HCT116 (cell line): ENCODE results near the gene TRPM5. TPM values are rescaled to one million over a fixed set of nuclear protein-coding genes. Genes with fewer than 3 reads are reported as not detected.

Source experiments
- ATAC-seq: fragments of 200-7000 bp; cut with Tn5 transposase; 2 replicates; pipeline ENCODE4 v1.9.1; 2020; ENCODE audit warnings: mild to moderate bottlenecking, moderate library complexity
- BruUV-seq: library from RNA; stranded (reverse); fragments of 400-500 nt; replicated peaks from 2 replicates; lab custom pipeline; 2021; lab: Mats Ljungman, UMichigan
- CTCF ChIA-PET: fragments of 300-600 bp; sonication (Branson Sonifier 250); formaldehyde crosslinking; loops from one replicate; lab custom pipeline; 2021; ENCODE audit warnings: antibody characterized with exemption; lab: Charles Lee
- POLR2A ChIA-PET: fragments of 300-600, 350-600 bp; sonication (Branson Sonifier 250); formaldehyde crosslinking; loops from one replicate; lab custom pipeline; 2021; ENCODE audit warnings: antibody characterized with exemption; lab: Charles Lee
- RAD21 ChIA-PET, 2 experiments: fragments of 300-600 bp; sonication (Branson Sonifier 250); formaldehyde crosslinking; loops; one replicate each; lab custom pipeline; 2023; ENCODE audit warnings: low total read pairs in 2 of 2; ENCODE audit not compliant: uncharacterized antibody in 2 of 2, unreplicated experiment in 2 of 2, low non-redundant PET in 1 of 2; lab: Charles Lee
- DNase-seq: peaks from one replicate; pipeline ENCODE4 v3.0.0-alpha.2; 2010; ENCODE audit warnings: low read depth, low spot score
- H2AFZ ChIP-seq: fragments of 200-600 bp; shearing (Covaris generic), sonication (generic); 2 replicates; pipeline ENCODE4 v1.6.1; 2017; ENCODE audit warnings: low read depth, mixed run types, mixed read lengths, antibody characterized with exemption, low read length; ENCODE audit not compliant: poor library complexity, severe bottlenecking
- H3K27ac ChIP-seq: 2 replicates; pipeline ENCODE4 v1.5.1; 2012; ENCODE audit warnings: low read depth, low read length
- H3K27me3 ChIP-seq: fragments of 200-600 bp; sonication (generic); 2 replicates; pipeline ENCODE4 v1.6.1; 2016; ENCODE audit warnings: mixed run types, low read length, mixed read lengths; ENCODE audit not compliant: insufficient read depth
- H3K36me3 ChIP-seq, 2 experiments: fragments of 200-500 bp in 1 of 2; fragments of 200-600 bp in 1 of 2; sonication (Bioruptor generic) in 1 of 2; sonication (generic) in 1 of 2; 2 replicates each; pipeline versions ENCODE4 v1.5.1 to v1.6.1; 2014 to 2016; ENCODE audit warnings: low read length in 2 of 2, inconsistent platforms in 1 of 2, mixed read lengths in 1 of 2, mixed run types in 1 of 2; ENCODE audit not compliant: insufficient read depth in 2 of 2, control insufficient read depth in 1 of 2
- H3K4me1 ChIP-seq, 2 experiments: fragments of 200-600 bp in 1 of 2; sonication (generic) in 1 of 2; 2 replicates each; pipeline versions ENCODE4 v1.5.1 to v1.6.1; 2012 to 2017; ENCODE audit warnings: low read length in 2 of 2, inconsistent platforms in 1 of 2, mild to moderate bottlenecking in 1 of 2, mixed read lengths in 1 of 2, mixed run types in 1 of 2, moderate library complexity in 1 of 2; ENCODE audit not compliant: insufficient read depth in 2 of 2, control insufficient read depth in 1 of 2
- H3K4me2 ChIP-seq: fragments of 200-600 bp; sonication (generic); 2 replicates; pipeline ENCODE4 v1.6.1; 2017; ENCODE audit warnings: mixed run types, low read length, mixed read lengths
- H3K4me3 ChIP-seq, 2 experiments: fragments of 200-600 bp in 1 of 2; sonication (generic) in 1 of 2; replicated peaks in 1 of 2; 2 replicates each; pipeline ENCODE4 v1.5.1; 2011 to 2016; ENCODE audit warnings: low read length in 2 of 2, control low read depth in 1 of 2, low read depth in 1 of 2, mild to moderate bottlenecking in 1 of 2, mixed read lengths in 1 of 2, mixed run types in 1 of 2
- H3K79me2 ChIP-seq: fragments of 200-600 bp; sonication (generic); 2 replicates; pipeline ENCODE4 v1.6.1; 2017; ENCODE audit warnings: mild to moderate bottlenecking, mixed run types, low read length, moderate library complexity, mixed read lengths; ENCODE audit not compliant: insufficient read depth
- H3K9ac ChIP-seq: fragments of 200-600 bp; sonication (generic); 2 replicates; pipeline ENCODE4 v1.6.1; 2016; ENCODE audit warnings: low read length, mixed read lengths
- H3K9me2 ChIP-seq: fragments of 200-600 bp; sonication (generic), shearing (Covaris generic); 2 replicates; pipeline ENCODE4 v1.6.1; 2017; ENCODE audit warnings: mixed run types, mild to moderate bottlenecking, moderate library complexity; ENCODE audit not compliant: insufficient read depth
- H3K9me3 ChIP-seq, 2 experiments: fragments of 200-500 bp in 1 of 2; fragments of 200-600 bp in 1 of 2; sonication (Bioruptor generic) in 1 of 2; sonication (generic) in 1 of 2; 2 replicates each; pipeline ENCODE4 v1.6.1; 2014 to 2017; ENCODE audit warnings: low read length in 2 of 2, mixed read lengths in 2 of 2, inconsistent platforms in 1 of 2, low read depth in 1 of 2, mild to moderate bottlenecking in 1 of 2, mixed run types in 1 of 2, moderate library complexity in 1 of 2; ENCODE audit not compliant: control insufficient read depth in 1 of 2, insufficient read depth in 1 of 2
- H4K20me1 ChIP-seq: fragments of 200-600 bp; sonication (generic), shearing (Covaris generic); 2 replicates; pipeline ENCODE4 v1.6.1; 2017; ENCODE audit warnings: mixed run types, mild to moderate bottlenecking, moderate library complexity; ENCODE audit not compliant: insufficient read depth
- CBX3 ChIP-seq: IDR thresholded peaks from 2 replicates; pipeline ENCODE4 v1.6.1; 2012; ENCODE audit warnings: low read depth
- ELF1 ChIP-seq: IDR thresholded peaks from 2 replicates; pipeline ENCODE4 v1.6.1; 2012; ENCODE audit warnings: low read depth, borderline replicate concordance
- EZH2 ChIP-seq: fragments of 200-600 bp; sonication (generic); IDR thresholded peaks from 2 replicates; pipeline ENCODE4 v1.6.1; 2017; ENCODE audit warnings: antibody characterized with exemption, mixed run types
- EZH2phosphoT487 ChIP-seq: fragments of 200-600 bp; IDR thresholded peaks from 2 replicates; pipeline ENCODE4 v1.6.1; 2018; ENCODE audit warnings: antibody characterized with exemption, borderline replicate concordance
- RAD21 ChIP-seq: IDR thresholded peaks from 2 replicates; pipeline ENCODE4 v1.6.1; 2012; ENCODE audit warnings: low read depth, mild to moderate bottlenecking
- SP1 ChIP-seq: IDR thresholded peaks from 2 replicates; pipeline ENCODE4 v1.6.1; 2012; ENCODE audit warnings: low read depth
- YY1 ChIP-seq: IDR thresholded peaks from 2 replicates; pipeline ENCODE4 v1.6.1; 2011; ENCODE audit warnings: low read length, low read depth, moderate library complexity, mild to moderate bottlenecking; ENCODE audit not compliant: insufficient replicate concordance; ENCODE audit errors: extremely low read depth
- ZFX ChIP-seq: fragments of 450-650 bp; IDR thresholded peaks from 2 replicates; pipeline ENCODE4 v1.6.1; 2017
- intact Hi-C: fragments of 100-400 bp; cut with micrococcal nuclease; formaldehyde crosslinking; loops from 2 replicates; pipeline ENCODE4 v1.10.0; 2022
- total RNA-seq: library from RNA; stranded (reverse); gene quantifications from one replicate; pipeline ENCODE4 v1.2.1, GENCODE V29; 2021; ENCODE audit not compliant: unreplicated experiment
- TF ChIP-seq, protein P1 (sequence below): IDR thresholded peaks from 2 replicates; pipeline ENCODE4 v1.6.1; 2011; ENCODE audit warnings: mild to moderate bottlenecking, low read length, moderate library complexity; ENCODE audit not compliant: insufficient replicate concordance; ENCODE audit errors: extremely low read depth
- TF ChIP-seq, protein P2 (sequence below), 3 experiments: fragments of 200-600 bp in 1 of 3; sonication (generic) in 1 of 3; IDR thresholded peaks in 2 of 3; conservative IDR thresholded peaks in 1 of 3; 2 replicates each; pipeline ENCODE4 v1.5.1; 2012 to 2017; ENCODE audit warnings: low read depth in 2 of 3, low read length in 2 of 3, antibody characterized with exemption in 1 of 3, borderline replicate concordance in 1 of 3, control low read depth in 1 of 3, mild to moderate bottlenecking in 1 of 3, mixed read lengths in 1 of 3, mixed run types in 1 of 3, moderate library complexity in 1 of 3; ENCODE audit not compliant: insufficient read depth in 1 of 3

Gene TRPM5
- total RNA-seq, 1 experiment from 2014 or later: 0.07 TPM

DNA sequence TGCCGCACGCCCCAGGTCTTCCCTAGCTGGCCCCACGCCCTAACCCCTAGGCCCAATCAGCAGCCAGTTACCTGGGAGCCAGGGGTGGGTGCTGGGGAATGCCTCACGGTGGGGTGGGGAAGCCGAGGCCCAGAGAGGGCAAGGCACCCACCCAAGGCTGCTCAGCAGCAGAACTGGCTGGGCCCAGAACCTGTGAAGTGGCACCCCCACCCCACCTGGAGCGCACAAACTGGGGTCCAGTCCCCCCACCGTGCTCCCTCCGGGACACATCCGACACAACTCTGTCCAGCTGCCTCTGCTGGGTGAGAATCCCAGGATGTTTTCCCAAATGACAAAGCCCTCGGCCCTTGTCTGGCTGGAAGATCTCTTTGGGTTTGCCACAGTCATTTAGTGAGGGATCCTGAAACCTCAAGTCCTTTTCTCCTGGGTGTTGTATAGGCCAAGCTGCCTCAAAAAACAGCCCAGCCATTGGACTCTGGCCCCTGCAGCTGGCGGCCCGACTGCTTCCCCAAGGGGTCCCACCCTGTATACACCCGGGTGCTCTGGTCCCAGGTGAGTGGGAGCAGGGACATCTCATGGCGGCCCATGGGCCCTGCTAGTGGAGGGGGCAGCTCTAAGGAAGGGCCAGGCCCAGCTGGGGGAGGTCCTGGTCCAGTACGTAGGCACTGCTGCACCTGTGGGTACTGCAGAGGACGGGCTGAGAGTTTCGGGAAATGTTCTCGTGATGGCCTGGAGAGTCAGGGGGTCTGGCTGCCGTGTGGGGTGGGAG is 22.9 kb downstream of the TRPM5 start:
- DNase-seq (no peak), ATAC-seq (peak; percentile 8)
- ChIA-PET CTCF (interaction anchor here (0.6 to 5.5 kb wide), 22 partner anchors 20 to 508 kb away, joined by 3 to 225 read pairs (median 4); partner anchors contain the start of genes C11orf21, CD81, PHLDA2 and TSPAN32), RAD21 (interaction anchor here (0.6 to 3.7 kb wide), 9 partner anchors 21 to 481 kb away, joined by 3 to 56 read pairs (median 4); partner anchors contain the start of gene TSSC4 (in 1 of the 2)), POLR2A (interaction anchor here (1.0 to 1.4 kb wide), 2 partner anchors 44 to 115 kb away, joined by 3 read pairs; no protein-coding TSS in a partner anchor)
- Histone ChIP-seq H3K4me1 (peaks cover 0 to 13% of the 10 kb centered on the region in 2 experiments; a peak in 2 of 4 replicates), H3K79me2 (no peaks in the 10 kb centered on the region), H3K9ac (no peak overlapping the region), H3K9me2 (no peaks in the 10 kb centered on the region), H4K20me1 (no peaks in the 10 kb centered on the region), H2AFZ (no peak overlapping the region), H3K27ac (no peak overlapping the region), H3K9me3 (no peaks in the 10 kb centered on the region), H3K36me3 (no peaks in the 10 kb centered on the region), H3K4me3 (no peak overlapping the region), H3K4me2 (no peak overlapping the region; the same call in 1 of the 2 replicates), H3K27me3 (no peaks in the 10 kb centered on the region)
- no TSS peak for BruUV-seq
- TF ChIP-seq CBX3: no peak
- no peak for TF ChIP-seq EZH2
- intact Hi-C loops: no loop called here

DNA sequence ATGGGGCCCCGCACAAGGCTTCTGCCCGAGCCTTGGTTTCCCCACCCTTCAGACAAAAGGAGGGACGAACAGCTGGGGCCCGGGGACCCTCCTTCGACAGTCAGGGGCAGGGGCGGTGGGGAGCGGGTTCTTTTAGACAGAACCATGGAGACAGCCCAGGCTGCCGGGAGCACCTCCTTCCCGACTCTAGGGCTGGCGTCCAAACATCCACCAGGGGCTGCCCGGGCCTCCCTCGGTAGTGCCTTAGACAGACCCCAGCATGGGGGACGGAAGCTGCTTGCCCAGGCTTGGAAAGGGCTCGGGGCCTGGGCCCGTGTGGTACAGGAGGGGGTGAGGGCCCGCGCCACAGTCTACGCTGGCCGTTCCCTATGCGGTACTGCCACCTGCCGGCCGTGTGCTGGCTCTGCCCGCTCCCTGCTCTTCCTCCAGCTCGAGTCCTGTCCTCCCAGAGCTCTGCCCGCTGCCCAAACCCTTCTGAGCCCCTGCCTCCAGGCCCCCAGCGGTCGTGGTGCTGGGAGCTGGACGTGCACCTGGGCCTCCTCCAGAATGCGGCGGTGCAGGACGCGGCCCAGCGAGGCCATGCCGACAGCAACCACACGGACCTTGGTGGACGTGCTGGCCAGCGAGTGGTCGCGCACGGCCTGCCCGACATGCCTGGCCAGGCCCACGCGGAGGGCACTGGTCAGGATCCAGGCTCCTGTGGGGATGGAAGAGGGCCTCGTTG is 23.6 kb downstream of the TRPM5 start:
- Histone ChIP-seq H4K20me1 (no peaks in the 10 kb centered on the region), H3K4me2 (peak overlapping the region; percentile 45), H3K9ac (0 out of 2 replicates have a peak overlapping the region, but pooled peaks have one; percentile 14), H3K4me1 (peaks cover 0 to 13% of the 10 kb centered on the region in 2 experiments; a peak in 2 of 4 replicates), H3K9me3 (no peaks in the 10 kb centered on the region), H3K27ac (peak overlapping the region; percentile 16; the same call in 1 of the 2 replicates), H3K9me2 (no peaks in the 10 kb centered on the region), H3K27me3 (no peaks in the 10 kb centered on the region), H2AFZ (peak overlapping the region; percentile 82), H3K4me3 (no peak overlapping the region), H3K79me2 (no peaks in the 10 kb centered on the region), H3K36me3 (no peaks in the 10 kb centered on the region)
- DNase-seq: peak; percentile 40
- ChIA-PET CTCF (interaction anchor here (0.6 to 5.5 kb wide), 26 partner anchors 13 to 509 kb away, joined by 3 to 225 read pairs (median 4); partner anchors contain the start of genes C11orf21, CD81, PHLDA2 and TSPAN32), POLR2A (interaction anchor here (1.0 to 1.5 kb wide), 4 partner anchors 20 to 115 kb away, joined by 3 to 5 read pairs (median 4); partner anchors contain the start of gene TSSC4), RAD21 (interaction anchor here (0.6 to 3.7 kb wide), 9 partner anchors 21 to 253 kb away, joined by 3 to 56 read pairs (median 5); partner anchors contain the start of gene TSSC4 (in 1 of the 2))
- intact Hi-C loops: no loop called here
- ATAC-seq: peak; percentile 94
- no TSS peak for BruUV-seq
- TF ChIP-seq EZH2phosphoT487 (no peak), RAD21 (peak; percentile 97), ELF1 (no peak), ZFX (0 out of 2 replicates have a peak, but pooled peaks have one; percentile 23), SP1 (no peak), YY1 (peak; percentile 20)
- TF ChIP-seq, protein P1, sequence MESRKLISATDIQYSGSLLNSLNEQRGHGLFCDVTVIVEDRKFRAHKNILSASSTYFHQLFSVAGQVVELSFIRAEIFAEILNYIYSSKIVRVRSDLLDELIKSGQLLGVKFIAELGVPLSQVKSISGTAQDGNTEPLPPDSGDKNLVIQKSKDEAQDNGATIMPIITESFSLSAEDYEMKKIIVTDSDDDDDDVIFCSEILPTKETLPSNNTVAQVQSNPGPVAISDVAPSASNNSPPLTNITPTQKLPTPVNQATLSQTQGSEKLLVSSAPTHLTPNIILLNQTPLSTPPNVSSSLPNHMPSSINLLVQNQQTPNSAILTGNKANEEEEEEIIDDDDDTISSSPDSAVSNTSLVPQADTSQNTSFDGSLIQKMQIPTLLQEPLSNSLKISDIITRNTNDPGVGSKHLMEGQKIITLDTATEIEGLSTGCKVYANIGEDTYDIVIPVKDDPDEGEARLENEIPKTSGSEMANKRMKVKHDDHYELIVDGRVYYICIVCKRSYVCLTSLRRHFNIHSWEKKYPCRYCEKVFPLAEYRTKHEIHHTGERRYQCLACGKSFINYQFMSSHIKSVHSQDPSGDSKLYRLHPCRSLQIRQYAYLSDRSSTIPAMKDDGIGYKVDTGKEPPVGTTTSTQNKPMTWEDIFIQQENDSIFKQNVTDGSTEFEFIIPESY: no peak
- TF ChIP-seq, protein P2, sequence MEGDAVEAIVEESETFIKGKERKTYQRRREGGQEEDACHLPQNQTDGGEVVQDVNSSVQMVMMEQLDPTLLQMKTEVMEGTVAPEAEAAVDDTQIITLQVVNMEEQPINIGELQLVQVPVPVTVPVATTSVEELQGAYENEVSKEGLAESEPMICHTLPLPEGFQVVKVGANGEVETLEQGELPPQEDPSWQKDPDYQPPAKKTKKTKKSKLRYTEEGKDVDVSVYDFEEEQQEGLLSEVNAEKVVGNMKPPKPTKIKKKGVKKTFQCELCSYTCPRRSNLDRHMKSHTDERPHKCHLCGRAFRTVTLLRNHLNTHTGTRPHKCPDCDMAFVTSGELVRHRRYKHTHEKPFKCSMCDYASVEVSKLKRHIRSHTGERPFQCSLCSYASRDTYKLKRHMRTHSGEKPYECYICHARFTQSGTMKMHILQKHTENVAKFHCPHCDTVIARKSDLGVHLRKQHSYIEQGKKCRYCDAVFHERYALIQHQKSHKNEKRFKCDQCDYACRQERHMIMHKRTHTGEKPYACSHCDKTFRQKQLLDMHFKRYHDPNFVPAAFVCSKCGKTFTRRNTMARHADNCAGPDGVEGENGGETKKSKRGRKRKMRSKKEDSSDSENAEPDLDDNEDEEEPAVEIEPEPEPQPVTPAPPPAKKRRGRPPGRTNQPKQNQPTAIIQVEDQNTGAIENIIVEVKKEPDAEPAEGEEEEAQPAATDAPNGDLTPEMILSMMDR (IDR thresholded peaks at IDR 0.05 in 2 of 3, conservative IDR thresholded peaks at IDR 0.05 in 1 of 3; ENCODE audit: borderline replicate concordance in 1 of 3, insufficient read depth in 1 of 3, low read depth in 2 of 3, low read length in 2 of 3): peak; percentile 87 to 89 (median 89)
